ENCODE results near the gene LAMA2.

The LAMA2 gene

GRCh38 chr6:129473546-129473945 is 590.6 kb downstream of the LAMA2 start:
- Histone ChIP-seq H3K36me3 (ENCODE audit: insufficient read depth, insufficient read length, low read length) (no peaks in the 10 kb centered on the region), H3K9me3 (ENCODE audit: insufficient read depth, low read length) (no peaks in the 10 kb centered on the region), H3K9ac (ENCODE audit: insufficient read length, low read depth) (no peak overlapping the region), H3K4me3 (ENCODE audit: insufficient read length, low read depth) (no peak overlapping the region), H3K4me1 (ENCODE audit: insufficient read depth, insufficient read length) (no peaks in the 10 kb centered on the region), H3K27me3 (ENCODE audit: insufficient read depth, insufficient read length) (no peaks in the 10 kb centered on the region)
- TF ChIP-seq YY1 (IDR thresholded peaks at IDR 0.05; ENCODE audit: insufficient read depth, insufficient read length) (no peak), SUZ12 (IDR thresholded peaks at IDR 0.05; ENCODE audit: extremely low read depth, insufficient read depth, insufficient read length) (no peak), ZNF274 (IDR thresholded peaks at IDR 0.05; ENCODE audit: low read depth, low read length) (no peak)
- DNase-seq (ENCODE audit: low read depth, low spot score) = no peak

- Histone ChIP-seq H3K27me3 (ENCODE audit: insufficient read depth, insufficient read length) (no peaks in the 10 kb centered on the region), H3K9me3 (ENCODE audit: insufficient read depth, low read length) (no peaks in the 10 kb centered on the region), H3K4me3 (ENCODE audit: insufficient read length, low read depth) (no peak overlapping the region), H3K9ac (ENCODE audit: insufficient read length, low read depth) (no peak overlapping the region), H3K36me3 (ENCODE audit: insufficient read depth, insufficient read length, low read length) (no peaks in the 10 kb centered on the region), H3K4me1 (ENCODE audit: insufficient read depth, insufficient read length) (no peaks in the 10 kb centered on the region)
- TF ChIP-seq YY1 (IDR thresholded peaks at IDR 0.05; ENCODE audit: insufficient read depth, insufficient read length) (no peak), SUZ12 (IDR thresholded peaks at IDR 0.05; ENCODE audit: extremely low read depth, insufficient read depth, insufficient read length) (no peak), ZNF274 (IDR thresholded peaks at IDR 0.05; ENCODE audit: low read depth, low read length) (no peak)
- no peak for DNase-seq (ENCODE audit: low read depth, low spot score)
Observed at GRCh38 chr6:129475477-129476247, 592.7 kb downstream of the LAMA2 start.

- Histone ChIP-seq H3K4me1 (ENCODE audit: insufficient read depth, insufficient read length) (no peaks in the 10 kb centered on the region), H3K4me3 (ENCODE audit: insufficient read length, low read depth) (no peak overlapping the region), H3K9ac (ENCODE audit: insufficient read length, low read depth) (no peak overlapping the region), H3K9me3 (ENCODE audit: insufficient read depth, low read length) (no peaks in the 10 kb centered on the region), H3K36me3 (ENCODE audit: insufficient read depth, insufficient read length, low read length) (no peaks in the 10 kb centered on the region), H3K27me3 (ENCODE audit: insufficient read depth, insufficient read length) (no peaks in the 10 kb centered on the region)
- no peak for TF ChIP-seq ZNF274 (IDR thresholded peaks at IDR 0.05; ENCODE audit: low read depth, low read length)
- TF ChIP-seq SUZ12 (IDR thresholded peaks at IDR 0.05; ENCODE audit: extremely low read depth, insufficient read depth, insufficient read length) = no peak
- TF ChIP-seq YY1 (IDR thresholded peaks at IDR 0.05; ENCODE audit: insufficient read depth, insufficient read length) = no peak
- no peak for DNase-seq (ENCODE audit: low read depth, low spot score)
Observed at GRCh38 chr6:129476248-129476564, 593.3 kb downstream of the LAMA2 start.

- Histone ChIP-seq H3K9ac (ENCODE audit: insufficient read length, low read depth) (no peak overlapping the region), H3K27me3 (ENCODE audit: insufficient read depth, insufficient read length) (no peaks in the 10 kb centered on the region), H3K4me3 (ENCODE audit: insufficient read length, low read depth) (no peak overlapping the region), H3K36me3 (ENCODE audit: insufficient read depth, insufficient read length, low read length) (no peaks in the 10 kb centered on the region), H3K9me3 (ENCODE audit: insufficient read depth, low read length) (no peaks in the 10 kb centered on the region), H3K4me1 (ENCODE audit: insufficient read depth, insufficient read length) (no peaks in the 10 kb centered on the region)
- DNase-seq (ENCODE audit: low read depth, low spot score) = no peak
- TF ChIP-seq SUZ12 (IDR thresholded peaks at IDR 0.05; ENCODE audit: extremely low read depth, insufficient read depth, insufficient read length) (no peak), YY1 (IDR thresholded peaks at IDR 0.05; ENCODE audit: insufficient read depth, insufficient read length) (no peak), ZNF274 (IDR thresholded peaks at IDR 0.05; ENCODE audit: low read depth, low read length) (no peak)
Observed at GRCh38 chr6:129476810-129477209, 593.9 kb downstream of the LAMA2 start.

- H3K36me3 ChIP-seq (ENCODE audit: insufficient read depth, insufficient read length, low read length) = no peaks in the 10 kb centered on the region
- H3K9ac ChIP-seq (ENCODE audit: insufficient read length, low read depth) = no peak overlapping the region
- TF ChIP-seq SUZ12 (IDR thresholded peaks at IDR 0.05; ENCODE audit: extremely low read depth, insufficient read depth, insufficient read length) = no peak
- no peaks in the 10 kb centered on the region for H3K9me3 ChIP-seq (ENCODE audit: insufficient read depth, low read length)
- no peak for DNase-seq (ENCODE audit: low read depth, low spot score)
- H3K27me3 ChIP-seq (ENCODE audit: insufficient read depth, insufficient read length) = no peaks in the 10 kb centered on the region
- no peak overlapping the region for H3K4me3 ChIP-seq (ENCODE audit: insufficient read length, low read depth)
- no peaks in the 10 kb centered on the region for H3K4me1 ChIP-seq (ENCODE audit: insufficient read depth, insufficient read length)
Observed at GRCh38 chr6:129478379-129478778, 595.4 kb downstream of the LAMA2 start.

GRCh38 chr6:129481706-129482105 is 598.8 kb downstream of the LAMA2 start:
- Histone ChIP-seq H3K36me3 (ENCODE audit: insufficient read depth, insufficient read length, low read length) (no peaks in the 10 kb centered on the region), H3K27me3 (ENCODE audit: insufficient read depth, insufficient read length) (no peaks in the 10 kb centered on the region), H3K4me1 (ENCODE audit: insufficient read depth, insufficient read length) (no peaks in the 10 kb centered on the region), H3K9me3 (ENCODE audit: insufficient read depth, low read length) (no peaks in the 10 kb centered on the region), H3K9ac (ENCODE audit: insufficient read length, low read depth) (no peak overlapping the region), H3K4me3 (ENCODE audit: insufficient read length, low read depth) (no peak overlapping the region)
- no peak for TF ChIP-seq ZNF274 (IDR thresholded peaks at IDR 0.05; ENCODE audit: low read depth, low read length)
- no peak for TF ChIP-seq YY1 (IDR thresholded peaks at IDR 0.05; ENCODE audit: insufficient read depth, insufficient read length)
- TF ChIP-seq SUZ12 (IDR thresholded peaks at IDR 0.05; ENCODE audit: extremely low read depth, insufficient read depth, insufficient read length) = no peak
- DNase-seq (ENCODE audit: low read depth, low spot score) = no peak

- no peak for DNase-seq (ENCODE audit: low read depth, low spot score)
- H3K27me3 ChIP-seq (ENCODE audit: insufficient read depth, insufficient read length) = no peaks in the 10 kb centered on the region
- no peaks in the 10 kb centered on the region for H3K4me1 ChIP-seq (ENCODE audit: insufficient read depth, insufficient read length)
- H3K9ac ChIP-seq (ENCODE audit: insufficient read length, low read depth) = no peak overlapping the region
- TF ChIP-seq ZNF274 (IDR thresholded peaks at IDR 0.05; ENCODE audit: low read depth, low read length) (no peak), SUZ12 (IDR thresholded peaks at IDR 0.05; ENCODE audit: extremely low read depth, insufficient read depth, insufficient read length) (no peak), YY1 (IDR thresholded peaks at IDR 0.05; ENCODE audit: insufficient read depth, insufficient read length) (no peak)
- no peak overlapping the region for H3K4me3 ChIP-seq (ENCODE audit: insufficient read length, low read depth)
- no peaks in the 10 kb centered on the region for H3K9me3 ChIP-seq (ENCODE audit: insufficient read depth, low read length)
- H3K36me3 ChIP-seq (ENCODE audit: insufficient read depth, insufficient read length, low read length) = no peaks in the 10 kb centered on the region
Observed at GRCh38 chr6:129485746-129486145, 602.8 kb downstream of the LAMA2 start.

Measured in NT2/D1 (cell line).